Measurements from ENCODE around the gene KRTAP9-7. TPM values are rescaled to one million over a fixed set of nuclear protein-coding genes. Genes with fewer than 3 reads are reported as not detected.

The KRTAP9-7 gene
- total and polyA plus RNA-seq, 2 donors from 2014 or later: not detected

- H3K9ac ChIP-seq (ENCODE audit: low read length in 3 of 3): no peak overlapping the region
- H3K27me3 ChIP-seq (ENCODE audit: control insufficient read depth, insufficient read depth, low read length): no peaks in the 10 kb centered on the region
- TF ChIP-seq CTCF (IDR thresholded peaks at IDR 0.05; ENCODE audit: borderline replicate concordance, extremely low read depth, insufficient read depth): no peak
- H3K4me3 ChIP-seq (ENCODE audit: low read length in 3 of 3): no peak overlapping the region
- no peaks in the 10 kb centered on the region for H3K9me3 ChIP-seq (ENCODE audit: control insufficient read depth in 2 of 3, insufficient read depth in 1 of 3, low read length in 3 of 3)
- no peaks in the 10 kb centered on the region for H3K36me3 ChIP-seq (ENCODE audit: control insufficient read depth in 2 of 3, insufficient read depth in 3 of 3, low read length in 3 of 3)
- H3K4me1 ChIP-seq (ENCODE audit: control insufficient read depth in 2 of 3, insufficient read depth in 2 of 3, low read depth in 1 of 3, low read length in 3 of 3): peaks cover 0 to 2% (median 0%) of the 10 kb centered on the region in 3 donors
- no peak overlapping the region for H3K27ac ChIP-seq (ENCODE audit: low read depth in 2 of 2, low read length in 2 of 2)
- FAIRE-seq: no peak
- intact Hi-C loops (cut with DNase I): no loop called here
- peak in 1 of 5 donors; percentile 78 for DNase-seq
Measured at GRCh38 chr17:41304091-41304490, 28.6 kb downstream of the KRTAP9-7 start.

DNA sequence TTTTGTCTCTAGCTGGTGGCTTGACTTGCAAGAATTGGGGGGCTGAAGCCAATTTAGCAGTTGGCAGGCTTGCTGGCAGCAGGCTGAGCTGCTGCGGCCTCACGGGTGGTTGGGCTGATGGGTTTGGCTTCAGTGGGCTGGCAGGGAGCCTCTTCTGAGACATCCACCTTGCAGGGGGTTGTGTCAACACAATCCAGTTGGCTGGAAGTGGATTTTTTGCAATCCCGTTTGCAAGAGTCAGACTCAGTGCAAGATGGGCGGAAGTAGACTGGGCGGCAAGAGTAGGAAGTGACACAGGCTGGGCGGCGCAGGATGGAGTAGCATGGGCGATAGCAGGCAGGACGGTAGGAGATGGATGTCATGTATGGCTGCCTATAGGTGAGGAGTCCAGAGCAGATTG is 32.1 kb downstream of the KRTAP9-7 start:
- FAIRE-seq: no peak
- Histone ChIP-seq H3K9me3 (ENCODE audit: control insufficient read depth in 2 of 3, insufficient read depth in 1 of 3, low read length in 3 of 3) (no peaks in the 10 kb centered on the region), H3K27me3 (ENCODE audit: control insufficient read depth, insufficient read depth, low read length) (no peaks in the 10 kb centered on the region), H3K9ac (ENCODE audit: low read length in 3 of 3) (no peak overlapping the region), H3K27ac (ENCODE audit: low read depth in 2 of 2, low read length in 2 of 2) (no peak overlapping the region), H3K36me3 (ENCODE audit: control insufficient read depth in 2 of 3, insufficient read depth in 3 of 3, low read length in 3 of 3) (no peaks in the 10 kb centered on the region), H3K4me1 (ENCODE audit: control insufficient read depth in 2 of 3, insufficient read depth in 2 of 3, low read depth in 1 of 3, low read length in 3 of 3) (peaks cover 0 to 2% (median 0%) of the 10 kb centered on the region in 3 donors), H3K4me3 (ENCODE audit: low read length in 3 of 3) (no peak overlapping the region)
- intact Hi-C loops (cut with DNase I): no loop called here
- no peak for TF ChIP-seq CTCF (IDR thresholded peaks at IDR 0.05; ENCODE audit: borderline replicate concordance, extremely low read depth, insufficient read depth)
- peak in 1 of 5 donors; percentile 68 for DNase-seq

GRCh38 chr17:41308251-41308917 is 32.9 kb downstream of the KRTAP9-7 start:
- H3K9me3 ChIP-seq (ENCODE audit: control insufficient read depth in 2 of 3, insufficient read depth in 1 of 3, low read length in 3 of 3): no peaks in the 10 kb centered on the region
- H3K4me3 ChIP-seq (ENCODE audit: low read length in 3 of 3): no peak overlapping the region
- FAIRE-seq (no peak), DNase-seq (peak in 1 of 5 donors; percentile 87)
- no peak overlapping the region for H3K9ac ChIP-seq (ENCODE audit: low read length in 3 of 3)
- no peak overlapping the region for H3K27ac ChIP-seq (ENCODE audit: low read depth in 2 of 2, low read length in 2 of 2)
- intact Hi-C loops (cut with DNase I): no loop called here
- H3K4me1 ChIP-seq (ENCODE audit: control insufficient read depth in 2 of 3, insufficient read depth in 2 of 3, low read depth in 1 of 3, low read length in 3 of 3): peaks cover 0 to 2% (median 0%) of the 10 kb centered on the region in 3 donors
- H3K27me3 ChIP-seq (ENCODE audit: control insufficient read depth, insufficient read depth, low read length): no peaks in the 10 kb centered on the region
- H3K36me3 ChIP-seq (ENCODE audit: control insufficient read depth in 2 of 3, insufficient read depth in 3 of 3, low read length in 3 of 3): no peaks in the 10 kb centered on the region
- TF ChIP-seq CTCF (IDR thresholded peaks at IDR 0.05; ENCODE audit: borderline replicate concordance, extremely low read depth, insufficient read depth): no peak
